HG03457 (cell line): ENCODE data around the gene ZNF292.
"Not testable (repeated sequence)": the region's sequence is repeated elsewhere in the genome, so short reads cannot be mapped to it uniquely, and the experiment has no call there.

Experiments used
- ATAC-seq: cut with Tn5 transposase; IDR thresholded peaks from one replicate; pipeline ENCODE4 v1.9.1; 2021; ENCODE audit warnings: moderate number of reproducible peaks; ENCODE audit not compliant: unreplicated experiment

The ZNF292 gene

GRCh38 chr6:87157596-87157995 is 2.2 kb downstream of the ZNF292 start:
- ATAC-seq: not testable (repeated sequence)

GRCh38 chr6:87161299-87161698 is 5.9 kb downstream of the ZNF292 start:
- ATAC-seq: no peak

GRCh38 chr6:87164004-87164403 is 8.6 kb downstream of the ZNF292 start:
- no peak for ATAC-seq

- no peak for ATAC-seq
These were observed 9.1 kb downstream of the ZNF292 start for GRCh38 chr6:87164506-87164905.

- no peak for ATAC-seq
These were observed 9.8 kb downstream of the ZNF292 start for GRCh38 chr6:87165185-87165584.

GRCh38 chr6:87171938-87172633 is 16.7 kb downstream of the ZNF292 start:
- ATAC-seq: no peak

DNA sequence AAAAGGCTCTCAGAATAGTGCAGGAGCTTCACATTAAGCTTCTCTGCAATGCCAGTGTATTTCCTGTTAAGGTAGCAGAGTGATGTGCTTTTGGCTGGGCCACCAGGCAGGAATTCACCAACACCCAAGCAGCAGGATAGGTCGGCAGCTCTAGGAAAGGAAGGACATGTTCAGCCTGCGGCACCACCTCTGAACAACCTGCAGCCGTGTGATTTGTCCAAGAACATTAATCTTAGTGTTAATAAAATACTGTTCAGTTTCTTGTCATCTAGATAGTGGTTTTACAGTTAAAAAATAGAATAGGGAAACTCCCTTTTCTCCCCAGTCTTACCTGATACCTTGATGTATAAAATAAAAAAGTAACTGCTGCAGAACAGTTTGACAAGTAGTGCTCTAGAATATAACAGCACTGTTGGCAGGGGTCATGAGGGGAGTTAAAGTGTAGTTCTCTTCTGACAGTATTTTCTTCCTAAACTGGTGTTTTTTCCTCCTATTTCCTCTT is 18.8 kb downstream of the ZNF292 start:
- ATAC-seq: no peak

DNA sequence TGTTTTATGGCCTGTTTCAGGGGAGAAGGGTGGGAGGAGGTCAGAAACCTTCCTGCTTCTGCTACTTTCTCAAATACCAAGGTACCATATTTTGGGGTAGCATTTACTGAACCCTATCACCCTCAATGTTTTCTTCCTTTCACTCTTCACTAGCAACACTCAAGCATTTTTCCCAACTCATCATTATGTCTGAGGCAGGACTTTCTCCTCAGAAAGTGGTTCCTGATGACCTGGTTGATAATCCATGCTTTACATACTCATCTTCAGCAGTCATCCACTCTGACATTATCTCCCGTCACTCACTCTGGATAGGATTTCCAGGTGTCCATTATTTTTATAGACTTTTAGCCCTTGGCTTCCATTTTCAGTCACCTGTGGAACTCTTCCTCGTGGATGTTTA is 21.1 kb downstream of the ZNF292 start:
- no peak for ATAC-seq

DNA sequence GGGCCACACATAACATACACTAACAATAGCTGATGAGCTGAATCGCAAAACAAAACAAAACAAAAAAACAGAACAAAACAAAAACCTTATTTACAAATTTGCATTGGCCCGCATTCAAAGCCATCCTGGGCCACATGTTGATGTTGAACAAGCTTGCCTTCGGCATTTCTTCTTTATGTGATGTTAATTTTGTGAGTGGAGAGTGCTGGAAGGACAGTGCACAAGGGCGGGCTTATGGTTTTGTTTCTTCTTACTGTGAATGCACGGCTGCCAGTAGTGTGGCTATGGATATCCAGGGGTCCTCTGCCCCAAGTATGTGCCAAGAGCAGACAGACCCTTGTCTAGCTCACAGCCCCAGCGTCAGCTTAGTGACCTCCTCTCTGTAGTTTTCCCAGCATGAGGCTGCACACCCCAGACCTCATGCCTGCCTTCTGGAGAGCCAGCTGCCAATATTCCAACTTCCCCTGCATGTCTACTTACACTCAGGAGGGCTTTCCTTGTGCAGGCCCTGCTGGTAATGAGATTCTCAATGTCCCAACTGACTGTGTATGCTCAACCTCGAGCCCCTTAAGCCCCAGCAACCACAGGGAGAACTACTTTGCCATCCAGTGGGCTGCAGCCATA is 24.9 kb downstream of the ZNF292 start:
- no peak for ATAC-seq

DNA sequence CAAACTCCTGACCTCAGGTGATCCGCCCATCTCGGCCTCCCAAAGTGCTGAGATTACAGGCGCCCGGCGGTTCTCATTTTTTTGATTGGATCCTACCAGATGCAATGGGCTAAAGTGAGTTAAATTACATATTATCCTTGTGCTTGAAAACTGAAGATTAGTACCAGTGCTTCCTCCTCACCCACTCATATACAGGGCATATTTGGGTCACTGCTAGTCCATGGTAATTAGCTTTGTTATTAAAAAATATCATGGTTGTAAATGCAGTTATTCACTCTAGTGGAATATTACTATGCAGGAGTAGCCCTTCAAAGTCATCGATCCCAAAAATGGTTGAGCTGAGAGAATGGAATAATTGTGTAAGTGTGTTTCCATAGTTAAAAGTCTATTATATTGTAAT is 26.5 kb downstream of the ZNF292 start:
- peak; percentile 3 for ATAC-seq

GRCh38 chr6:87182321-87182720 is 27.0 kb downstream of the ZNF292 start:
- peak; percentile 76 for ATAC-seq

- ATAC-seq: no peak
These were observed 27.6 kb downstream of the ZNF292 start for GRCh38 chr6:87182940-87183339.

DNA sequence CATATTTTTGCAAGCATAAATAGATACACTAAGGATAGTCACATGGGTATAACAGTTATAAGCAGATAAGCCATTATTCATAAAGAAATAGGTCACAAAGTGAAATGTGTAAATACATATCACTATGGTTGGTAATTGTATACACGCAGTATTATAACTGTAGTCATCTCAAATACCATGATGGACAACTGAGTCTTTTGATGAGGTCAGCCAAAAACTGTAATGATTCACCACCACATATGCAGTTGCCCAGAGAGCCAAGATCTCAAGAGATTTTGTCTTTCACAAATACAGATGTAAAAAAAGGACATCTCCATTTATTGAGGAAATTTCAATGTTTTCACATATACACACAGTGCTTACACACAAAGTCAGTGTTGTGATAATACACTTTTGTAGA is 28.3 kb downstream of the ZNF292 start:
- ATAC-seq: no peak

GRCh38 chr6:87184762-87185250 is 29.4 kb downstream of the ZNF292 start:
- no peak for ATAC-seq

- no peak for ATAC-seq
These were observed 41.0 kb downstream of the ZNF292 start for GRCh38 chr6:87196275-87196842.

- ATAC-seq: peak; percentile 53
These were observed 42.2 kb downstream of the ZNF292 start for GRCh38 chr6:87197547-87197946.

DNA sequence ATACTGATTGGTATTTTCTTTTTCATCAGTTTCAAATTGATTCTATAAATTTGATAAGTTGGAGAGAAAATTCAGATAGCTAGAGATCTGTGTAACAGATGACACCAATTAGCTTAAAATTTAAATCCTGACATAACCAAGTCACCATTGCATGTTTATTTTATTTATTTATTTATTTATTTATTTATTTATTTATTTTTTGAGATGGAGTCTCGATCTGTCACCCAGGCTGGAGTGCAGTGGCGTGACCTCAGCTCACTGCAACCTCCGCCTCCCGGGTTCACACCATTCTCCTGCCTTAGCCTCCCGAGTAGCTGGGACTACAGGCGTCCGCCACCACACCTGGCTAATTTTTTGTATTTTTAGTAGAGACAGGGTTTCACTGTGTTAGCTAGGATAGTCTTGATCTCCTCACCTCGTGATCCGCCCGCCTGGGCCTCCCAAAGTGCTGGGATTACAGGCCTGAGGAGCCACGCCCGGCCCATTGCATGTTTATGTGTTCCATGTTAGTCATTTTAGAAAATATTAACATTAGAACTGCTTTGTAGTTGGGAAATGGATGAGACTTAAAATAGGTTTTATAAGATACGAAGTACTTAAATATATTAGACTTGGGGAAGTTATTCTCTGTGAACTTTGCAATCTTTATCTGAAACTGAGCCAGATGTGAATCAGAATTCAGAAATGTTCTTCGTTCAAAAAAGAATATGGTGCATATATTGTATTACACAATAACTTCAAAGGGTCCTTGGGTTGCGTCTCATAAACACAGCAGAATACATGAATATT is 42.9 kb downstream of the ZNF292 start:
- not testable (repeated sequence) for ATAC-seq

DNA sequence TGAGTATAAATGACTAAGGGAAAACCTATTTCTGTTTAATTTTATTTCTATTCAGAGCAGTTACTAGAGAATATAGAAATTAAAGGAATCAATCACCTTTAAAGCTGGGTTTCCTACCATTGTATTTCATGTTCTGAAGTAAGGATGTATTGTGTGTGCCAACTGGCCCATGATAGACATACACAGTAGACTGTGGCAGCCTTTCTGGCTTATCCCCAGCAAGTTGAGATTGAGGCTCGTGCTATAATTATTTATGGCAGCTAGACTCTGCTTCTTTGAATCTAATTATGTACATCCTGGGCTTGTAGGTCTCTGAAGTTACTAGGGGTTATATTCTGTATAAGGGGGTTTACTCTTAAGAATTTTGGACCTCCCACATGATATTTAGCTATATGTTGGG is 44.4 kb downstream of the ZNF292 start:
- ATAC-seq: no peak

GRCh38 chr6:87200469-87201175 is 45.3 kb downstream of the ZNF292 start:
- no peak for ATAC-seq

DNA sequence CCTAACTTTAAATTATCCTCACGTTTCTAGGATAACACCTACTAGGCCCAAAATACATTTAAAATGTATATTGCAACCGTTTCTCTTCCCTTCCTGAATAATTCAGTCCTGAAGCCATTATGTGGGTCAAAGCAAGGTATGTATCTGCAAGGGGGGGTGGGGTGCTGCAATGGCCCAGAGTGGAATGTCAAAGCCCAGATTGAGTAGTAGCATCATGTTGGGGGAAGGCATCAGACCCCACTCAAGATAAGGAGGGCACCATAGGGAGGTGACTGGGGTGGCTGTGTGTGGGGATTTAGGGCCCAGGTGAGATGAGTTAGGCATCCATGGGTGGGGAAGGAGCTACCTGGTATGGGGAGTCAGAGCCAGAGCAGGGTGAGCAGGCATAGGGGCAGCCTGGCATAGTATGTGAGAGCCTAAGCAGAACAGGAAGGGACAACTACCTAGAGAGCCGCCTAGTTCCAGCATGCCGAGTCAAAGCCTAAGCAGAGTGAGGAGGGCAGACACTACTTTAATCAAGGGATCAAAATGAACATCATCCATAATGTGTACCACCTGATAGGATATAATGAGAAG is 48.2 kb downstream of the ZNF292 start:
- no peak for ATAC-seq
